ENCODE results near the gene EFNA5. TPM values are rescaled to one million over a fixed set of nuclear protein-coding genes. Genes with fewer than 3 reads are reported as not detected.

The EFNA5 gene
- total RNA-seq, 1 experiment from 2014 or later = 42.7 TPM

- Histone ChIP-seq H2AFZ (no peak overlapping the region), H4K20me1 (ENCODE audit: insufficient read depth) (0 out of 2 replicates have a peak, but pooled peaks cover 10% of the 10 kb centered on the region), H3K9me2 (ENCODE audit: insufficient read depth) (no peaks in the 10 kb centered on the region), H3K27me3 (ENCODE audit: insufficient read depth, low read depth) (no peaks in the 10 kb centered on the region), H3K4me1 (replicated peaks; ENCODE audit: insufficient read depth) (no peaks in the 10 kb centered on the region), H3K9me3 (ENCODE audit: insufficient read depth, low read depth) (no peaks in the 10 kb centered on the region), H3K4me3 (no peak overlapping the region), H3K4me2 (no peak overlapping the region), H3F3A (ENCODE audit: insufficient read depth, low read depth) (no peaks in the 10 kb centered on the region), H3K36me3 (ENCODE audit: low read depth) (peaks cover 7% of the 10 kb centered on the region; the same call in 1 of the 2 replicates), H3K79me2 (ENCODE audit: low read depth) (peaks cover 90% of the 10 kb centered on the region), H3K27ac (no peak overlapping the region)
- TF ChIP-seq CTCF (conservative IDR thresholded peaks at IDR 0.05) = no peak
- TF ChIP-seq EZH2 (IDR thresholded peaks at IDR 0.05; ENCODE audit: low read depth) = no peak
- intact Hi-C loops (cut with micrococcal nuclease; ENCODE audit: unreplicated experiment) = no loop called here
- POLR2A ChIA-PET (ENCODE audit: unreplicated experiment) = no interaction called here
- DNase-seq = no peak
- no TSS peak for BruUV-seq (replicated peaks)
- CTCF ChIA-PET = no interaction called here
These were observed 169.9 kb downstream of the EFNA5 start for GRCh38 chr5:107500840-107501239.

- no peak overlapping the region for H2AFZ ChIP-seq
- H3K9me2 ChIP-seq (ENCODE audit: insufficient read depth) = no peaks in the 10 kb centered on the region
- no peaks in the 10 kb centered on the region for H3F3A ChIP-seq (ENCODE audit: insufficient read depth, low read depth)
- H3K4me3 ChIP-seq = no peak overlapping the region
- H3K79me2 ChIP-seq (ENCODE audit: low read depth) = peaks cover 89% of the 10 kb centered on the region
- peaks cover 7% of the 10 kb centered on the region; the same call in 1 of the 2 replicates for H3K36me3 ChIP-seq (ENCODE audit: low read depth)
- CTCF ChIA-PET = no interaction called here
- POLR2A ChIA-PET (ENCODE audit: unreplicated experiment) = no interaction called here
- BruUV-seq (replicated peaks) = no TSS peak
- no peak overlapping the region for H3K27ac ChIP-seq
- H3K4me1 ChIP-seq (replicated peaks; ENCODE audit: insufficient read depth) = no peaks in the 10 kb centered on the region
- H3K27me3 ChIP-seq (ENCODE audit: insufficient read depth, low read depth) = no peaks in the 10 kb centered on the region
- H3K9me3 ChIP-seq (ENCODE audit: insufficient read depth, low read depth) = no peaks in the 10 kb centered on the region
- no peak for DNase-seq
- TF ChIP-seq EZH2 (IDR thresholded peaks at IDR 0.05; ENCODE audit: low read depth) (no peak), CTCF (conservative IDR thresholded peaks at IDR 0.05) (no peak)
- intact Hi-C loops (cut with micrococcal nuclease; ENCODE audit: unreplicated experiment) = no loop called here
- H3K4me2 ChIP-seq = no peak overlapping the region
- 0 out of 2 replicates have a peak, but pooled peaks cover 10% of the 10 kb centered on the region for H4K20me1 ChIP-seq (ENCODE audit: insufficient read depth)
These were observed 170.4 kb downstream of the EFNA5 start for GRCh38 chr5:107500347-107500746.

- BruUV-seq (replicated peaks) = no TSS peak
- CTCF ChIA-PET = no interaction called here
These were observed 171.0 kb downstream of the EFNA5 start for GRCh38 chr5:107499776-107500175.

More at GRCh38 chr5:107499776-107500175, 171.0 kb downstream of the EFNA5 start:
- no peaks in the 10 kb centered on the region for H3K27me3 ChIP-seq (ENCODE audit: insufficient read depth, low read depth)
- TF ChIP-seq CTCF (conservative IDR thresholded peaks at IDR 0.05) (no peak), EZH2 (IDR thresholded peaks at IDR 0.05; ENCODE audit: low read depth) (no peak)
- peaks cover 87% of the 10 kb centered on the region for H3K79me2 ChIP-seq (ENCODE audit: low read depth)
- no peaks in the 10 kb centered on the region for H3K9me3 ChIP-seq (ENCODE audit: insufficient read depth, low read depth)
- 0 out of 2 replicates have a peak, but pooled peaks cover 10% of the 10 kb centered on the region for H4K20me1 ChIP-seq (ENCODE audit: insufficient read depth)
- no peaks in the 10 kb centered on the region for H3K4me1 ChIP-seq (replicated peaks; ENCODE audit: insufficient read depth)
- H3K4me3 ChIP-seq = no peak overlapping the region
- POLR2A ChIA-PET (ENCODE audit: unreplicated experiment) = no interaction called here
- H3K27ac ChIP-seq = no peak overlapping the region
- H3K9me2 ChIP-seq (ENCODE audit: insufficient read depth) = no peaks in the 10 kb centered on the region
- no peak overlapping the region for H3K4me2 ChIP-seq
- intact Hi-C loops (cut with micrococcal nuclease; ENCODE audit: unreplicated experiment) = no loop called here
- H3F3A ChIP-seq (ENCODE audit: insufficient read depth, low read depth) = no peaks in the 10 kb centered on the region
- peaks cover 7% of the 10 kb centered on the region; the same call in 1 of the 2 replicates for H3K36me3 ChIP-seq (ENCODE audit: low read depth)
- no peak overlapping the region for H2AFZ ChIP-seq
- DNase-seq = no peak

Data from PC-9 (cell line).